Activated CD4-positive, alpha-beta T cell treated with anti-CD3 and anti-CD28 coated beads, Interleukin-10, Interleukin-2, amounts not matched to agents 100 ng/mL and 50 ng/mL, durations not matched to agents 16 hours and 8 hours (primary cell): ENCODE measurements around the gene STK26.

ENCODE experiments used
- DNase-seq: peaks from one replicate; pipeline ENCODE4 v3.0.0-alpha.2; 2020

STK26 gene

DNA sequence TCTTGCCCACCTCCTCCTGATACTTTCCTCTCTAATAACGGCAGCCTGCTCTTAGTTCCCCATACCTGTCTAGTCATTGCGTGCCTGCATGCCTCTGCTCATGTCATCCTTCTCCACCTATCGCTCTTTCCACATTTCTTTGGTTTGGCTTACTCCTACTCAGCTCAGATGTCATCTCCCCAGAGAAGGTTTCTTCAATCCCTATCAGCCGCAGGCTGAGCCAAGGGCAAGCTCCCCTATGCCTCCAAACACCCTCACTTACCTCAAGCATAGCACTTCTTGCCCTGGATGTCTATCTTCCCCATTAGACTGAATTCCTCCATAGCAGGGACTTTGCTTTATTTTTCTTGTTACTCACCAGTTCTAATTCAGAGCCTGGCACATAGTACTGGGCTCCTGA, 78.1 kb downstream of the STK26 start:
- DNase-seq = no peak

- no peak for DNase-seq
Measured at GRCh38 chrX:132101799-132102198, 78.7 kb downstream of the STK26 start.

GRCh38 chrX:132107291-132107690, 84.2 kb downstream of the STK26 start:
- DNase-seq = no peak

- DNase-seq = no peak
Measured at GRCh38 chrX:132114607-132115006, 91.5 kb downstream of the STK26 start.

DNA sequence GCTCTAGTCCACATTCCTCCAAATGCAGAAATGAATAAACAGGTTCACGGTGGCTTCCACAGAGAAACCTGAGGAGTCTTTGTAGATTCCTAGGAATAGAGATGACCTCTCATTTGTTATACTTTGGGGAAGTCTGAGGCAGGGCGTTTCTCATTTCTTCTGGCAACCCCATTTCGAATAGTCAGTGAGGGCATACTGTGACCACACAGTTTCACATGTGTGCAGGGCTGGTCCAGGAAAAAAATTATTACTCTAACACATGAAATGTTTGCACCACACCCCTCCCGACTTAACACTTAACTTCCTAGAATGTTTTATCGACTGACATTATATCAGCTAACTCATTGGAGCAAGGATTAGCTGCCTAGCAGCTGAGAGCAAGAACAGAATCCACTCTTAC, 92.7 kb downstream of the STK26 start:
- DNase-seq = no peak

DNA sequence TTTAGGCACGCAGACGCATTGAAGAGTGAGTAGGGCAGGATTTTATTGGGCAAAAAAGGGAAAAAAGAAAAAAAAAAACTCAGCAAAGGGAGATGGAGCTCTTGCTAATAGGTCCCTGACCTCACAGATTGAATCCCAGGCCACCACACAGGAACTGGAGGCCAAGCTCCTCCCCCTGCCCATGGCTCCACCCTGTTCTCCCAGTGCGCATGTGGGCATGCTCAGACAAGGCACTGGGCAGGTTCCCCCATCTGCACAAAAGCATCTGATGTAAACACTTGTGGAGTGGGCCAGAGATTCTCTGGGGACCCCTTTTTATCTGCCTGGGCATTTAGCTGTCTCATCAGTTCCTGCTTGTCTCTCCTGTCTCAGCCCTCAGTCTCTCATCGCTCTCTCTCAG, 95.3 kb downstream of the STK26 start:
- no peak for DNase-seq

DNA sequence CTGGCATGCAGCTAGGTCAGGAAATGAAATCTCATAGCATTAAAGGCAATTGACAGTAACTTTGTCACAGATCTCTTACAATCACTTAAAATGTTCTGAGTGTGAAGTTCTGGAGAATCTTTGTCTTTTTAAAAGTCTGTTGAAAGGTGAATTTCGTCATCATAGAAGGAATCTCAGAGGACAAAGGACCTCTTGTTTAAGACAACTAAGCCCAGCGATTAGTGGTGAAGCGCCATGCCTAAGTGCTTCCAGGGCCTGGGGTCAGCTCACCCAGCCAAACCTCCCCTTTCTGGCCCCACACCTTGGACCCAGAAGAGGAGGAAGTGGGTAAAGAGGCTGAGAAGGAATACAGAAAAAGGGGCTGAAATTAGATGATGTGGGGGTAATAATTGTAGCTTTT, 96.2 kb downstream of the STK26 start:
- no peak for DNase-seq

DNA sequence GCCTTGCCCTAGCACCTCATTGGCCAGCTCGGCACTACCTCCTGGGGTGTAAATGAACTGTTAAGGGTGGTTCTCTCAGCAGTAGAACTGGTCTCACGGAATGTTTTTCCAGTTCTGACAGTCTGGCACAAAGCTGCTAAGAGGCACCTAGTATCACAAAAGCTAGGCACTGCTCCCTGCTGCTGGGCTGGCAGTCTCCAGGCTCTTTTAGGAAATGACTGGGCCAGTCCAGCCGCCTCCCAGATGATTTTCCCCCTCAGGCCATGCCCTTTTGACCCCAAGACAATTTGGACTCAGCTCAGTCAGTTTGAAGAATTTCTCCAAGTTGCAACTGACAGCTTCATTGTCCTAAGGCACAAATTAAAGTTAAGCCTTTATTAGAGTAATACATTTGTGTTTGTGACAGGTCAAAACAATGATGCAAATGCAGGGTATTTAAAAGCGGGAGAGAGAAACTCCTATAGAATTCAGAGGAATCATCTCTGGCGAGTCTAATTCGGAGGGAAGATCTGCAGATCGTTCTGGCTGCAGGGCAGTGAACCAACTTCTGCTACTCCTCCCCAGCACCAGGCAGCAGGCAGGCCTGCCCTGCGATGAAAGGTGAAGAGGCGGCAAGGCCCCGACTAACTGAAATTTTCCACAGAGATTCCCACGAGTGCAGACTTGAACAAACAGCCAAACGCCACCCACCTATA, 96.9 kb downstream of the STK26 start:
- DNase-seq = no peak

DNA sequence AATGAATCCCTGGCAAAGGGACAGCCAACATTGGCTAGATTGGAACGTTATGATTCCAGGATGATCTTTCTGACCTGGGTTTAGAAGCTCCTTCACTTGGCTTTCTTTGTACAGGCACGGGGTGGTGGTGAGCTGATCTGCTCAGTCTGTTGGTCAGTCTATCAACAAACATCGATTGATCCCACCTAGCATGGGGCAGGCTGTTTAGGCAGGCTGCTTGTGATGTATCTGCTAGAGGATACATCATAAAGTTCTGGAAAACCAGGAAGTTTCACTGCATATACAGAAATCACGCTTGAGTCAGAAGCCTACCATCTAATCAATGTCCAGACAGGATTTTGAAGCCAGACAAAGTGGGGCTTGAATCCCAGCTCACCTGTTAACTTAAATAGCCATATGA, 97.8 kb downstream of the STK26 start:
- DNase-seq = no peak
